NCI-H2107 treated with DMSO at 0.1 percent for 48 hours (cell line): ENCODE data around the gene PET100.

Source experiments
- DNase-seq: peaks from one replicate; lab custom pipeline; 2025; ENCODE audit not compliant: unreplicated experiment; lab: John Stamatoyannopoulos, UW

PET100 gene

GRCh38 chr19:7647156-7647555 is 17.6 kb downstream of the PET100 start:
- no peak for DNase-seq

- no peak for DNase-seq
Measured at GRCh38 chr19:7648265-7649014, 18.8 kb downstream of the PET100 start.

GRCh38 chr19:7650148-7650547 is 20.6 kb downstream of the PET100 start:
- DNase-seq = no peak

- DNase-seq = peak; percentile 41
Measured at GRCh38 chr19:7652061-7652641, 22.6 kb downstream of the PET100 start.

- no peak for DNase-seq
Measured at GRCh38 chr19:7654401-7654800, 24.8 kb downstream of the PET100 start.

GRCh38 chr19:7655581-7655980 is 26.0 kb downstream of the PET100 start:
- no peak for DNase-seq

- DNase-seq = no peak
Measured at GRCh38 chr19:7657131-7657751, 27.6 kb downstream of the PET100 start.

GRCh38 chr19:7658219-7658686 is 28.7 kb downstream of the PET100 start:
- no peak for DNase-seq

GRCh38 chr19:7661744-7662538 is 32.3 kb downstream of the PET100 start:
- no peak for DNase-seq

GRCh38 chr19:7662657-7663056 is 33.1 kb downstream of the PET100 start:
- DNase-seq = no peak

GRCh38 chr19:7663706-7664105 is 34.1 kb downstream of the PET100 start:
- DNase-seq = no peak

GRCh38 chr19:7665076-7665475 is 35.5 kb downstream of the PET100 start:
- DNase-seq = no peak

- DNase-seq = no peak
Measured at GRCh38 chr19:7668842-7669241, 39.2 kb downstream of the PET100 start, which contains the start of gene RETN. Gene RETN, plus strand, starts transcription at chr19:7669049. Its CDS starts 278 bp downstream, at chr19:7669327.

- no peak for DNase-seq
Measured at GRCh38 chr19:7669641-7670040, 40.0 kb downstream of the PET100 start.

GRCh38 chr19:7670150-7670783 is 40.7 kb downstream of the PET100 start:
- no peak for DNase-seq

GRCh38 chr19:7670790-7671189 is 41.2 kb downstream of the PET100 start:
- DNase-seq = no peak

- DNase-seq = no peak
Measured at GRCh38 chr19:7672522-7672921, 42.9 kb downstream of the PET100 start.

GRCh38 chr19:7674010-7675005 is 44.7 kb downstream of the PET100 start:
- no peak for DNase-seq

- no peak for DNase-seq
Measured at GRCh38 chr19:7676376-7676775, 46.8 kb downstream of the PET100 start.

GRCh38 chr19:7676854-7677253 is 47.3 kb downstream of the PET100 start, which contains the start of gene MCEMP1:
Gene MCEMP1, plus strand, starts transcription at chr19:7677090. Its CDS starts 31 bp downstream, at chr19:7677121.
- no peak for DNase-seq
